Measurements from ENCODE around the gene TCN2. TPM values are rescaled to one million over a fixed set of nuclear protein-coding genes. Genes with fewer than 3 reads are reported as not detected.

TCN2 gene
- total RNA-seq, 1 donor from 2014 or later = 5.2 TPM

DNA sequence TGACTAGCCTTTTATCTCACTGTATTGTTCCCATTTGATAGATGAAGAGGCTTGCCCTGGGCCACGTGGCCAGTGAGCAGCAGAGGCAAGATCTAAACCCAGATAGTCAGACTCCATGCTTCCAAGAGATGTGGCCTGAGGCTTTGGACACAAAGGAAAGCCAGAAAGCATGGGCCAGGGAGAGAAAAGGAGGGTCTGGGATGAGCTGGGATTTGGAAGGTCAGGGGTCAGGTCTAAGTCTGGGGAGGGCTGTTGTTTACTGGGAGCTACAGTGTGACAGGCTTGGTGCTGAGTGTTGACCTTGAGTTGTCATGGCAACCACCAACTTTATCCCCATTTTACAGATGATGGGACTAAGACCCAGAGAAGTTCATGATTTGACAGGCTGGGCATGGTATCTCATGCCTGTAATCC is 30.7 kb downstream of the TCN2 start:
- Histone ChIP-seq H3K27ac (ENCODE audit: low read depth, low read length) (peak overlapping the region; percentile 92), H3K4me1 (ENCODE audit: control insufficient read depth in 3 of 3, insufficient read depth in 3 of 3, low read length in 3 of 3) (peaks cover 53 to 62% (median 58%) of the 10 kb centered on the region in 3 donors)

DNA sequence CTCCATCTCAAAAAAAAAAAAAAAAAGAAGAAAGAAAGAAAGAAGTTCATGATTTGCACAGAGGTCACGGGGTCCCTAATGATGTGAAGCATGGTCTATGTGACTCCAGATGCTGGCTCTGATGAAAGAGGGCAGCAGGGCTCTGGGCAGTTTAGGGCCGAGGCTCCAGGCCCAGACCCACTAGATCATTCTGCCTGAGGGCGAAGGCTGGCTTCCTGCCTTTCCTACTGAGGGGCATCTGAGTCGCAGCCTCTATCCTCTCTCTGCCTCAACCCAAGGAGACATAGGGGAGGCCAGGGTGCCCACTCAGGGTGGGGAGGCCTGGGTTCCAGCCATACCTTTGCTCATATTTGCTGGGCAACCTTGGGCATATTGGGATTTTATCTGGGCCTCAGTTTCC is 33.4 kb downstream of the TCN2 start:
- no peaks in the 10 kb centered on the region for H3K9me3 ChIP-seq (ENCODE audit: control insufficient read depth in 3 of 3, low read length in 3 of 3)
- H3K36me3 ChIP-seq (ENCODE audit: control insufficient read depth in 3 of 3, insufficient read depth in 3 of 3, low read length in 3 of 3) = no peaks in the 10 kb centered on the region
- H3K4me3 ChIP-seq (ENCODE audit: low read length in 3 of 3) = peak overlapping the region in 2 of 3 donors; percentile 13 to 29
- no peaks in the 10 kb centered on the region for H3K27me3 ChIP-seq (ENCODE audit: control insufficient read depth in 3 of 3, insufficient read depth in 3 of 3, low read length in 3 of 3)
- H3K9ac ChIP-seq (ENCODE audit: low read depth in 1 of 3, low read length in 3 of 3) = peak overlapping the region; percentile 3 to 91 (median 75)
- peaks cover 59 to 65% (median 65%) of the 10 kb centered on the region in 3 donors for H3K4me1 ChIP-seq (ENCODE audit: control insufficient read depth in 3 of 3, insufficient read depth in 3 of 3, low read length in 3 of 3)
- peak overlapping the region; percentile 95 for H3K27ac ChIP-seq (ENCODE audit: low read depth, low read length)

More for the DNA sequence above, 30.7 kb downstream of the TCN2 start:
- H3K27me3 ChIP-seq (ENCODE audit: control insufficient read depth in 3 of 3, insufficient read depth in 3 of 3, low read length in 3 of 3) = no peaks in the 10 kb centered on the region
- H3K36me3 ChIP-seq (ENCODE audit: control insufficient read depth in 3 of 3, insufficient read depth in 3 of 3, low read length in 3 of 3) = no peaks in the 10 kb centered on the region
- H3K9me3 ChIP-seq (ENCODE audit: control insufficient read depth in 3 of 3, low read length in 3 of 3) = no peaks in the 10 kb centered on the region
- H3K4me3 ChIP-seq (ENCODE audit: low read length in 3 of 3) = peak overlapping the region; percentile 88 to 98 (median 94)
- peak overlapping the region; percentile 60 to 98 (median 93) for H3K9ac ChIP-seq (ENCODE audit: low read depth in 1 of 3, low read length in 3 of 3)

DNA sequence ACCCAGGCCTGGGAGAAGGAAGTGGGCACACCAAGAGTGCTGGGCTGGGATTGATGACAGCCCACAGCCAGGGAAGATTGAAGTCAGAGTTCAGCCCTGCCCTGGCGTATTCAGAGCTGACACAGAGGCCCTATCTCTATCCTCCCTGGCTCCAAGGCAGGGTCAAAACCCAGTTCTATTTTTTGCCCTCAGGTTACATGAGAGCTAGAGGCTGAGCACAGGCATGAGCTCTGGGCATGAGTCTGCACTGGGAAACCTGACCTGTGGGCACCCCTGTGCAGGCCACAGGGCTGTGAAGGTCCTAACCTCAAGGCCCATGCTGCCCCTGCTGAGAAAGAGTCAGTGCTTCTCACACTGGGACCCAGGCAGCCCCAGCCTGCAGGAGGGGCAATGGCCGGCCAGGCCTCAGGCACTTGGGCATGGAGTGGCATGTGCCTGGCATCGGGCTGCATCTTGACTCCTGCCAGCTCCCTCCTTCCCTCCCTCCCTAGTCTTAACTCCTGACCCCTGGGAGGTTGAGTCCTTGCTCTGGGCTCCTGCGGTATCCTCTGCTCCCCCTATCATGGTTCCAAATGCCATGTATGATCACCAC is 34.0 kb downstream of the TCN2 start:
- peak overlapping the region; percentile 56 to 91 (median 75) for H3K9ac ChIP-seq (ENCODE audit: low read depth in 1 of 3, low read length in 3 of 3)
- peaks cover 56 to 64% (median 62%) of the 10 kb centered on the region in 3 donors for H3K4me1 ChIP-seq (ENCODE audit: control insufficient read depth in 3 of 3, insufficient read depth in 3 of 3, low read length in 3 of 3)
- H3K9me3 ChIP-seq (ENCODE audit: control insufficient read depth in 3 of 3, low read length in 3 of 3) = no peaks in the 10 kb centered on the region
- H3K27me3 ChIP-seq (ENCODE audit: control insufficient read depth in 3 of 3, insufficient read depth in 3 of 3, low read length in 3 of 3) = no peaks in the 10 kb centered on the region
- H3K4me3 ChIP-seq (ENCODE audit: low read length in 3 of 3) = peak overlapping the region; percentile 43 to 58 (median 50)
- peak overlapping the region; percentile 95 for H3K27ac ChIP-seq (ENCODE audit: low read depth, low read length)
- no peaks in the 10 kb centered on the region for H3K36me3 ChIP-seq (ENCODE audit: control insufficient read depth in 3 of 3, insufficient read depth in 3 of 3, low read length in 3 of 3)

DNA sequence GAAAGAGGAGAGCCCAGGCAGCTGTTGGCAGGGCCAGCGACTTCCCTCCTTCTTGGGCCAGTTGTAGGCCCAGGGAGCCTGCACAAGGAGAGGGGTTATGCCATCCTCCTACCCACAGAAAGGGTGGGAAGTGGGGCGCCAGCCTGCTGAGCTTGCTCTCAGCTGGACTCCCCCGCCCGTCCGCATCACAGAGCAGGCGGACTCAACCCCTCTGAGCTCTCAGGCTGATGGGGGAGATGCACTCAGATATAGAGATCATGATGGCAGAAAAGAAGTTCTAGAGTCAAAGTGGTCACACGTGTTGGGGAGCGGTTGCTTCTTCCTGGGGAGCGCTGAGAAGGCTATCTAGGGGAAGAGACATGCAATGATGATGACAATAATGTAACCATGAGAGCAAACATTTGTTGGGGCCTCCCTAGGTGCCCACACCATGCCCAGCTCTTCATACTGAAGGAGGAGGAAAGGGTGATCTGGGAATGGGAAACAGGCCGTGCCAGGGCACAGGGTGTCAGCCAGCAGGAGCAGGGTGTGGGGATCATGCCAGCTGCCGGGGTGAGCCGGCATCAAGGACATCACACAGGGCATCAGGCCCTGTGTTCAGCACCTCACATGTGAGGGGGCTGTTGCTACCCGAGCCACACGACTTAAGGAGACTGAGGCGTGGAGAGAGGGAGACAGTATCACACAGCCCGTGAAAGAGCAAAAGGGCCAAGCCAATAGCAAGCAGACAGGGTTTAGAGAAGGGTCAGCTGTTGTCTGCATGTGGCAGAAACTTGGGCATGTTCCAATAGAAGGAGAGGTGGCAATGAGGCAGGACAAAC is 36.3 kb downstream of the TCN2 start:
- H3K36me3 ChIP-seq (ENCODE audit: control insufficient read depth in 3 of 3, insufficient read depth in 3 of 3, low read length in 3 of 3) = peaks cover 3 to 13% (median 9%) of the 10 kb centered on the region in 3 donors
- H3K9ac ChIP-seq (ENCODE audit: low read depth in 1 of 3, low read length in 3 of 3) = peak overlapping the region; percentile 38 to 57 (median 45)
- no peaks in the 10 kb centered on the region for H3K27me3 ChIP-seq (ENCODE audit: control insufficient read depth in 3 of 3, insufficient read depth in 3 of 3, low read length in 3 of 3)
- peak overlapping the region; percentile 79 for H3K27ac ChIP-seq (ENCODE audit: low read depth, low read length)
- H3K4me1 ChIP-seq (ENCODE audit: control insufficient read depth in 3 of 3, insufficient read depth in 3 of 3, low read length in 3 of 3) = peaks cover 37 to 45% (median 43%) of the 10 kb centered on the region in 3 donors
- H3K9me3 ChIP-seq (ENCODE audit: control insufficient read depth in 3 of 3, low read length in 3 of 3) = no peaks in the 10 kb centered on the region
- peak overlapping the region in 2 of 3 donors; percentile 32 to 45 for H3K4me3 ChIP-seq (ENCODE audit: low read length in 3 of 3)

DNA sequence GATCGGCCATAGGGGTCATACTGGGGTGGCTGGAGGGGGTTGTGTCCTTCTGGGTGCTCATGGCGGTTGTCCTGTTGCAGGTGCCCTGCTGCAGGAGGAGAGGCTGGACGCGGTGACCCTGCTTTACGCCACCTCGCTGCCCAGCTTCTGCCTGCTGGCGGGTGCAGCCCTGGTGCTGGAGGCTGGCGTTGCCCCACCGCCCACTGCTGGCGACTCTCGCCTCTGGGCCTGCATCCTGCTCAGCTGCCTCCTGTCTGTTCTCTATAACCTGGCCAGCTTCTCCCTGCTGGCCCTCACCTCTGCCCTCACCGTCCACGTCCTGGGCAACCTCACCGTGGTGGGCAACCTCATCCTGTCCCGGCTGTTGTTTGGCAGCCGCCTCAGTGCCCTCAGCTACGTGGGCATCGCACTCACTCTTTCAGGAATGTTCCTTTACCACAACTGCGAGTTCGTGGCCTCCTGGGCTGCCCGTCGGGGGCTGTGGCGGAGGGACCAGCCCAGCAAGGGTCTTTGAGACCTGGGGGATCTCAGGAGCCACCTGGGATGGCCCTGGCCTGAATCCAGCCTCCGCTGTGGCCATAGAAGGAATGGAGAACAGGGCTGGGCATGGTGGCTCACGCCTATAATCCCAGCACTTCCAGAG is 39.7 kb downstream of the TCN2 start:
- H3K36me3 ChIP-seq (ENCODE audit: control insufficient read depth in 3 of 3, insufficient read depth in 3 of 3, low read length in 3 of 3) = peaks cover 3 to 13% (median 9%) of the 10 kb centered on the region in 3 donors
- no peak overlapping the region for H3K4me3 ChIP-seq (ENCODE audit: low read length in 3 of 3)
- no peaks in the 10 kb centered on the region for H3K27me3 ChIP-seq (ENCODE audit: control insufficient read depth in 3 of 3, insufficient read depth in 3 of 3, low read length in 3 of 3)
- H3K27ac ChIP-seq (ENCODE audit: low read depth, low read length) = no peak overlapping the region
- H3K4me1 ChIP-seq (ENCODE audit: control insufficient read depth in 3 of 3, insufficient read depth in 3 of 3, low read length in 3 of 3) = peaks cover 23 to 43% (median 34%) of the 10 kb centered on the region in 3 donors
- H3K9ac ChIP-seq (ENCODE audit: low read depth in 1 of 3, low read length in 3 of 3) = no peak overlapping the region
- no peaks in the 10 kb centered on the region for H3K9me3 ChIP-seq (ENCODE audit: control insufficient read depth in 3 of 3, low read length in 3 of 3)

DNA sequence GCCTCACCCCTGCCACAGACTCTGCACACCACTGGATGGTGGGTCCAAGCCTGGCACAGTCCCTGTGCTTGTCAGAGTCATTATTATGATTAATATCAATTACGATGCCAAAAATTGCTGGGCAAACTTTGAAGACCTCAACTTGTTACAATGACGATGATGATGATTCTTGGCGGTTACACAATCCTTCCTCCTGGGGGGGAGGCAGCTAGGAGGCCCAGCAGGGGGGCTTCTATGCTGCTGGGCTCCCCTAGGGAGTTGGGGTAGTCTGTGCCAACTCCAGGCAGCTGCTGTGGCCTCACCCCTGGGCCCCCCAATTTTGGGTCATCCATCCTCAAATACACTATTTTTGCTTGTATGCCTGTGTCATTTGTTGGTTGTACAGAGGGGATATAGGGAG is 40.6 kb downstream of the TCN2 start:
- Histone ChIP-seq H3K9ac (ENCODE audit: low read depth in 1 of 3, low read length in 3 of 3) (no peak overlapping the region), H3K4me1 (ENCODE audit: control insufficient read depth in 3 of 3, insufficient read depth in 3 of 3, low read length in 3 of 3) (peaks cover 17 to 36% (median 25%) of the 10 kb centered on the region in 3 donors), H3K36me3 (ENCODE audit: control insufficient read depth in 3 of 3, insufficient read depth in 3 of 3, low read length in 3 of 3) (peaks cover 3 to 13% (median 9%) of the 10 kb centered on the region in 3 donors), H3K27me3 (ENCODE audit: control insufficient read depth in 3 of 3, insufficient read depth in 3 of 3, low read length in 3 of 3) (no peaks in the 10 kb centered on the region), H3K9me3 (ENCODE audit: control insufficient read depth in 3 of 3, low read length in 3 of 3) (no peaks in the 10 kb centered on the region), H3K4me3 (ENCODE audit: low read length in 3 of 3) (no peak overlapping the region), H3K27ac (ENCODE audit: low read depth, low read length) (no peak overlapping the region)

DNA sequence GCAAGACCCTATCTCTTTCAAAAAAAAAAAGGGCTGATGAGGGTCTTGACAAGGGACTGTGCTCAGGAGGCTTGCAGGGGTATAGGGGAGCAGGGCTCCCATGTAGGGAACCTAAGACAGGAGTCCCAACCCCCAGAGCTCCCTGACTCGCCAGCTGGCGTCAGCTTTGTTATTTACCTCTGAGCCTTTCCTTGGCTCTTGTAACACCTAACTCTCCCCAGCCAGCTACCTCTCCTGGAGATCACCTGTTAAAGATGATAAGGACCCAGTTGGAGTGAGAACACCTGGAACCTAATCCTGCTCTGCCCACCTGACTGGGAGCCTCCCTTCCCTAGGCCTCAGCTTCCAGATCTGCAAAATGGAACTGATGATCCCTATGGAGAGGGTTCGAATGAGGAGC is 41.9 kb downstream of the TCN2 start:
- H3K4me3 ChIP-seq (ENCODE audit: low read length in 3 of 3) = no peak overlapping the region
- no peaks in the 10 kb centered on the region for H3K27me3 ChIP-seq (ENCODE audit: control insufficient read depth in 3 of 3, insufficient read depth in 3 of 3, low read length in 3 of 3)
- peaks cover 3 to 13% (median 9%) of the 10 kb centered on the region in 3 donors for H3K36me3 ChIP-seq (ENCODE audit: control insufficient read depth in 3 of 3, insufficient read depth in 3 of 3, low read length in 3 of 3)
- H3K9ac ChIP-seq (ENCODE audit: low read depth in 1 of 3, low read length in 3 of 3) = no peak overlapping the region
- H3K9me3 ChIP-seq (ENCODE audit: control insufficient read depth in 3 of 3, low read length in 3 of 3) = no peaks in the 10 kb centered on the region
- peaks cover 7 to 25% (median 15%) of the 10 kb centered on the region in 3 donors for H3K4me1 ChIP-seq (ENCODE audit: control insufficient read depth in 3 of 3, insufficient read depth in 3 of 3, low read length in 3 of 3)
- H3K27ac ChIP-seq (ENCODE audit: low read depth, low read length) = no peak overlapping the region

DNA sequence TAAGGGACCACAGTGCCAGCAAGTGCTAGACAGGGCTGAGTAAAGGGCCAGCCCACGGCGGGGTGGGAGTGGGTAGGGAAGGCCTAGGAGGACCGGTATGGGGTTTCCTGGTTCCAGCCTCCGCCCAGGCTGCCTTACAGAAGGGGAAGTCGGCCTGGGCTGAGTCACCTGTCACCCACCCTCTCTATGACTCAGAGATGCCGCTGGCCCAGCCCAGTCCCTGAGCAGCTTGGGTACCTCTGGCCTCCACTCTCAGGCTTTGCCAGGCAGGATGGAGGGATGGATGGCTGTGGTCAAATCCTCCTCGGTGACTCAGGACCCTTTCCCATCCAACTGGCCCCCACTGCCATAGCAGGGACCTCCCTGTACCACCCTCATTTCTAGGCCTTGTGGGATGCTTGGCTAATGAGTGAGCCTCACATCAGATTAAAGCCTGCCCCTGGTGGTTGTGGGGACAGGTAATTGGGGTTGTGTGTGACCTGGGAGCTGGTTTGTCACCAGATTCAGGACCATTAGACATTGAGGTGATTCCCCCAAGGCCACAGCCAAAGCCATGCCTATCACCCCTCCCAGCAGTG is 42.5 kb downstream of the TCN2 start:
- H3K27me3 ChIP-seq (ENCODE audit: control insufficient read depth in 3 of 3, insufficient read depth in 3 of 3, low read length in 3 of 3) = no peaks in the 10 kb centered on the region
- no peaks in the 10 kb centered on the region for H3K9me3 ChIP-seq (ENCODE audit: control insufficient read depth in 3 of 3, low read length in 3 of 3)
- no peak overlapping the region for H3K9ac ChIP-seq (ENCODE audit: low read depth in 1 of 3, low read length in 3 of 3)
- H3K4me3 ChIP-seq (ENCODE audit: low read length in 3 of 3) = no peak overlapping the region
- H3K27ac ChIP-seq (ENCODE audit: low read depth, low read length) = no peak overlapping the region
- H3K36me3 ChIP-seq (ENCODE audit: control insufficient read depth in 3 of 3, insufficient read depth in 3 of 3, low read length in 3 of 3) = peaks cover 3 to 13% (median 12%) of the 10 kb centered on the region in 3 donors
- peaks cover under 1 to 20% (median 8%) of the 10 kb centered on the region in 3 donors for H3K4me1 ChIP-seq (ENCODE audit: control insufficient read depth in 3 of 3, insufficient read depth in 3 of 3, low read length in 3 of 3)

DNA sequence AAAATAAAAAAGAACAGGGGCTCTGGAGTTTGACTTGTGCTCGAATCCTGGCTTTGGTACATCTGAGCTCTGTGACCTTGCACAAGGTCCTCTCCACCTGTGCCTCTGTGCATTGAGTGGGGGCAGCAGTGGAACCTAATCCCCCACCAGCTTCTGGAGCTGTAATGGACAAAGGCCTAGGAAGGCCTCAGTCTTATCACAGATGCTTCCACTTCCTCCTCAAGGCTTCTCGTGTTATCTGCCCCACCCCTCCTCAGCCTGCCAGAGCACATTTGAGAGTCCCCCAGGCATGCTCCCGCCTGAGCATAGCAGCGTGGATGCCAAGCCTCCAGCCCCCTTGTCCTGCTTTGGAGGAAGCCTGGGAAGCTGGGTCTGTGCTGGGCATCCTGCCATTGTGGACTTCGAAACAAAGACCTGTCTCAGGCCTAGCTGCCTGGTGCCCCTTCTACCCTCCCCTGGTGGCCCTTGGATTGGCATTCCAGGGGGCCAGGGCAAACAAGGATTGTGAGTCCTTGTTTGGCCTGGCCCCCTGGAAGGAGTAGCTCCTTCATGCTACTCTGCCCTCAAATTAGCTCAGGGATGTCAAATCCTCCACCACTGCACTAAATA is 43.6 kb downstream of the TCN2 start:
- H3K27ac ChIP-seq (ENCODE audit: low read depth, low read length) = no peak overlapping the region
- H3K27me3 ChIP-seq (ENCODE audit: control insufficient read depth in 3 of 3, insufficient read depth in 3 of 3, low read length in 3 of 3) = no peaks in the 10 kb centered on the region
- H3K4me3 ChIP-seq (ENCODE audit: low read length in 3 of 3) = no peak overlapping the region
- H3K9me3 ChIP-seq (ENCODE audit: control insufficient read depth in 3 of 3, low read length in 3 of 3) = no peaks in the 10 kb centered on the region
- H3K9ac ChIP-seq (ENCODE audit: low read depth in 1 of 3, low read length in 3 of 3) = no peak overlapping the region
- peaks cover 0 to 20% (median 8%) of the 10 kb centered on the region in 3 donors for H3K4me1 ChIP-seq (ENCODE audit: control insufficient read depth in 3 of 3, insufficient read depth in 3 of 3, low read length in 3 of 3)
- H3K36me3 ChIP-seq (ENCODE audit: control insufficient read depth in 3 of 3, insufficient read depth in 3 of 3, low read length in 3 of 3) = peaks cover 3 to 13% (median 12%) of the 10 kb centered on the region in 3 donors

Measured in skeletal muscle tissue (tissue), 4 donors.